ENCODE results near the gene ELMOD1.

The ELMOD1 gene

DNA sequence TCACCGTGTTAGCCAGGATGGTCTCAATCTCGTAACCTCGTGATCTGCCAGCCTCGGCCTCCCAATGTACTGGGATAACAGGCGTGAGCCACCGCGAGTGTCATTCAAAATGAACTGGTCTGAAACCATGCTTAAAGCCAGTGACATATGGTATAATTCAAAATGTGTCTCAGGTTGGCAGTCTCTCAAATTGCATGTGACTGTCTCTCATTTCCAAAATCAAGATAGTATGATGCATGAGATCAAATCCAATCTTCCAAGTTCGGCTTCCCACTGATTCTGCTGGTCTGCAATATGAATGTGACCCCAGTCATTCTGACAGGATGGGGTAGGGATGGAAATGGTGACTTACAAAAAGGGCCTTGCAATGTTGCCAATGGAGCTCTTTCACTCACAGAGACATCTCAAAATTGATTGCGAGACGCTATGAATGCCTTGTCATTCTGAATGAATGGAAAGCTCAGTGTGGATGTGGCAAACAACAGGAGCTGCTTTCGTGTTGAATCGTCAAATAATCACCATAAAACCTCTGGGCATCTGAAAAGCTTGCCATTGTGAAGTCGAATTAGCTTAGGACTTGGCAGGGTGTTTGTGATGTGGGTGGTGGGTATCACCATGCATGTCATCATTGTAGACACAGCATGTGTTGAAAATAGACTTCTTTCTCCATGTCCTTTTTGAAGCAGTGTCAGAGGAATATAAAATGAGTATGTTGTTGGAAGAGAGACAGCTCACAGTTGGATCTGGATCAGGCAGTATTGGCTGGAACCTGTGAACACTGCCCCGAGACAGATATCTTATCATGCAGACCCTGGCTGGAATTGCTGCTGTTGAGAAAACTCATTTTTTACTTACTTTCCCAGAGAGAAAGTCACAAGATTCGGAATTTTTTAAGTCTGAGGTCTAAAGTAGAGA lies 108.7 kb downstream of the ELMOD1 start:
- no peak for DNase-seq (ENCODE audit: low spot score)

DNA sequence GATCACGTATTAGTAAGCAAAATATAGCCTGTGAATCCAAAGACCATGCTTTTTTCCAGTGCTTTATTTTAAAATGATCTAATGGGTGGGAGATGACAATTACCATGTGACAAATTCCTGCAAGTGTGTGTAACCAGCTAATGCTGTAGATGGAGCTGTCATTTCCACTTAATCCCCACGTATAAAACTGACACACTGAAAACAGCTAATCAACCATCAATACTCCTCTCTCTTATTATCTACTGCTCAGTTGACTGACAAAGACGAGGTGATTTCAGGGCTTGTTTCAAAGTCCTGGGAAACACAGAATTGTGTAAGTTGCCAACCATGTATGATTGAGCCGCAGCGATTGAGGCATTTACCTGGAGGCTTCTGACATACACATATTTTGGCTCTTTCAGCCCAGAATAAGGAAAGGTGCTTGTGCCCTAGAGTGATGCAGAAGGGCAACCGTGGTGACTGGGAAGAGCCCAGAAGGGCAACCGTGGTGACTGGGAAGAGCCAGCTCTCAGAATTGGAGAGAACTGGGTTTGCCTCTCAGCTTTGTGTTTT lies 111.2 kb downstream of the ELMOD1 start:
- no peak for DNase-seq (ENCODE audit: low spot score)
- TF ChIP-seq CTCF (IDR thresholded peaks at IDR 0.05; ENCODE audit: extremely low read depth, missing control alignments) = no peak

More for the DNA sequence above, 108.7 kb downstream of the ELMOD1 start:
- TF ChIP-seq CTCF (IDR thresholded peaks at IDR 0.05; ENCODE audit: extremely low read depth, missing control alignments) = no peak

- DNase-seq (ENCODE audit: low spot score) = no peak
- no peak for TF ChIP-seq CTCF (IDR thresholded peaks at IDR 0.05; ENCODE audit: extremely low read depth, missing control alignments)
These were observed 111.8 kb downstream of the ELMOD1 start for GRCh38 chr11:107702723-107703122.

GRCh38 chr11:107704451-107704850 lies 113.5 kb downstream of the ELMOD1 start:
- DNase-seq (ENCODE audit: low spot score) = no peak

DNA sequence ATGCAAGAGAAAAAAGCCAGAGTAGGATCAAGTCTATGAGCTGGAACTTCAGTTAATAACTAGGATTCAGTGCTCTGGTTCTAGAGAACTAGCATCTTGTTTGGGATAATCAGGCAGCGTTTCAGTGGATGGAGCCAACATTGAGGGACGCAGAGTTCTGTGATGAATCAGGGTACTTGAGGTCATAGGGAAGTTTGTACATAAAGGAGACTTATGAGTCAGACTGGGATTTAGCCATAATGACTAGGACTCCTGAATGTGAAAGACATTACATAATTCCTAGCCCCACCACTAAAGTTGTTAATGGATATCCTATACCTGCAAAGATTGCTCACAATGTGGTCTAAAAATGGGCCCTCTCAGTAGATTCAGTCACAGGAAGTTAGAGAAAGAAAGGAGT lies 114.1 kb downstream of the ELMOD1 start:
- no peak for TF ChIP-seq CTCF (IDR thresholded peaks at IDR 0.05; ENCODE audit: extremely low read depth, missing control alignments)
- DNase-seq (ENCODE audit: low spot score) = no peak

More at GRCh38 chr11:107704451-107704850, 113.5 kb downstream of the ELMOD1 start:
- no peak for TF ChIP-seq CTCF (IDR thresholded peaks at IDR 0.05; ENCODE audit: extremely low read depth, missing control alignments)

DNA sequence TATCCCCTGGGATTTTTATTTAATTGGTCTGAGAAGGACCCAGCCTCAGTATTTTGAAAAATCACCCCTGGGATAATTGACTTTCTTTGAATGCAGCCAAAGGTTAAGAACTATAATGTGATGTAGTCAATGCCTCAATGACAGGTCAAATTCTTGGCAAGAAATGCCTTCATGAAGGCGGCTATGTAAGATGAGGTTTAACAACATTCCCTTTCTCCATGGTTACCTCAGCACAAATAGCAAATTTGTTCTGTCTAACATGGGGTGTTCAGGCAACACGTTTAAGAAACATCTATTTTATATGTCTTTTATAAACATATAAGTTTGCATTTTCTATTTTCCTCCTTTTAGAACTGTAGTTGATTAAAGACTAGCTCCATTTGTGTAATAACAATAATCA lies 115.6 kb downstream of the ELMOD1 start:
- no peak for DNase-seq (ENCODE audit: low spot score)
- no peak for TF ChIP-seq CTCF (IDR thresholded peaks at IDR 0.05; ENCODE audit: extremely low read depth, missing control alignments)

DNA sequence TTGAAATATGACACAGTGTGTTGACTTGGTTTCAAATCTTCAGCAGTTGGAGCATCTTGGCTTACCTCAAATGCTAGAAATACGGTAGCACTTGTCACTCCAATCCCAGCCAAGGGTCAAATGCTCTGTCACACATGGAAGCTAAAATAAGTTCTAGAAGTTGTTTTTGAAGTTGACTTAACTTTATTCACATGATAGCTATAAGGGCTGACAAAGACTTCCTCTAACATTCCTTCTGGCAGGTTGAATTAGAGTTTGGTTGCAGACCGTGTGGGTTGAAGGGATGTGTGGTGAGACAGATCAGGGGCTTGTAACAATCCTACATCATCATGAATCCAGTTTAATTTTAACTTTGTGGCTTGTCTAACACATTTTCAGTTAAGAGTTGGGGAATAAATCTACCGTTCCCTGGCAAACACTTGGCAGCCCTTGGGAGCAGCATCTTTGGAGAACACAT lies 116.3 kb downstream of the ELMOD1 start:
- TF ChIP-seq CTCF (IDR thresholded peaks at IDR 0.05; ENCODE audit: extremely low read depth, missing control alignments) = no peak
- DNase-seq (ENCODE audit: low spot score) = no peak
